Measurements from ENCODE around the gene NDUFAB1.
"Not testable (repeated sequence)": the region's sequence is repeated elsewhere in the genome, so short reads cannot be mapped to it uniquely, and the experiment has no call there.

The NDUFAB1 gene

DNA sequence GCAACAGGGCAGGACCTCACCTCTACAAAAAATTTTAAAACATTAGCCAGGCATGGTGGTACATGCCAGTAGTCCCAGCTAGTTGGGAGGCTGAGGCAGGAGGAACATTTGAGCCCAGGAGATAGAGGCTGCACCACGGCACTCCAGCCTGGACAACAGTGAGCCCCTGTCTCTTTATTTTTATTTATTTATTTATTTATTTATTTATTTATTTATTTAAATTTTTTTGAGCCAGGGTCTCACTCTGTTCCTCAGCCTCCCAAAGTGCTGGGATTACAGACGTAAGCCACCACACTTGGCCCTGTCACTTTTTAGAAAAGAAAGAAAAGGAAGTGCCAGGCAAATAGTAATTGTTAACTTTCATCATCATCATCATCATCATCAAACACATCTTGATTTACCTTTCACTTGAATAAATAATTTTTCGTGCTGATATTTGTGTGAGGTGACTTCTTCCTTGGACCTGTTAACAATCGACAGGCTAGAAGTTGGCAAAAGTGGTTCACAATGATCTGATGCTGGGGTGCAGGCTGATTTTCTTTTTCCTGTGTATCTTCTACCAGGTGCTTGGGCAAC lies 38.4 kb upstream of the NDUFAB1 start:
- in situ Hi-C loops (cut with MboI; ENCODE audit: low pct_unique_long_range_greater_than_20kb, low sequenced_read_pairs, unreplicated experiment), result no loop called here
- TF ChIP-seq, protein P1, sequence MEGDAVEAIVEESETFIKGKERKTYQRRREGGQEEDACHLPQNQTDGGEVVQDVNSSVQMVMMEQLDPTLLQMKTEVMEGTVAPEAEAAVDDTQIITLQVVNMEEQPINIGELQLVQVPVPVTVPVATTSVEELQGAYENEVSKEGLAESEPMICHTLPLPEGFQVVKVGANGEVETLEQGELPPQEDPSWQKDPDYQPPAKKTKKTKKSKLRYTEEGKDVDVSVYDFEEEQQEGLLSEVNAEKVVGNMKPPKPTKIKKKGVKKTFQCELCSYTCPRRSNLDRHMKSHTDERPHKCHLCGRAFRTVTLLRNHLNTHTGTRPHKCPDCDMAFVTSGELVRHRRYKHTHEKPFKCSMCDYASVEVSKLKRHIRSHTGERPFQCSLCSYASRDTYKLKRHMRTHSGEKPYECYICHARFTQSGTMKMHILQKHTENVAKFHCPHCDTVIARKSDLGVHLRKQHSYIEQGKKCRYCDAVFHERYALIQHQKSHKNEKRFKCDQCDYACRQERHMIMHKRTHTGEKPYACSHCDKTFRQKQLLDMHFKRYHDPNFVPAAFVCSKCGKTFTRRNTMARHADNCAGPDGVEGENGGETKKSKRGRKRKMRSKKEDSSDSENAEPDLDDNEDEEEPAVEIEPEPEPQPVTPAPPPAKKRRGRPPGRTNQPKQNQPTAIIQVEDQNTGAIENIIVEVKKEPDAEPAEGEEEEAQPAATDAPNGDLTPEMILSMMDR (IDR thresholded peaks at IDR 0.05; ENCODE audit: extremely low read depth, insufficient read depth, missing control alignments), result no peak
- no peak for DNase-seq (ENCODE audit: low spot score)

DNA sequence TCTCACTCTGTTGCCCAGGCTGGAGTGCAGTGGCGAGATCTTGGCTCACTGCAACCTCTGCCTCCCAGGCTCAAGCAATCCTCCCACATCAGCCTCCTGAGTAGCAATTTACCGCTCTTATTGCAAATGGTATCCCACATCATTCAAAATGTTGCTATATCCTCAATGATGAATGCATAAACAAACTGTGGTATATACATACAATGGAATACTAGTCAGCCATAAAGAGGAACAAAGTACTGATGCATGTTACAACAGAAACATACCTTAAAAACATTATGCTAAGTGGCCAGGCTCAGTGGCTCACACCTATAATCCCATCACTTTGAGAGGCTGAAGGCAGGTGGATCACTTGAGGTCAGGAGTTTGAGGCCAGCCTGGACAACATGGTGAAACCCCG lies 35.8 kb upstream of the NDUFAB1 start:
- DNase-seq (ENCODE audit: low spot score); in situ Hi-C loops (cut with MboI; ENCODE audit: low pct_unique_long_range_greater_than_20kb, low sequenced_read_pairs, unreplicated experiment): not testable (repeated sequence)

DNA sequence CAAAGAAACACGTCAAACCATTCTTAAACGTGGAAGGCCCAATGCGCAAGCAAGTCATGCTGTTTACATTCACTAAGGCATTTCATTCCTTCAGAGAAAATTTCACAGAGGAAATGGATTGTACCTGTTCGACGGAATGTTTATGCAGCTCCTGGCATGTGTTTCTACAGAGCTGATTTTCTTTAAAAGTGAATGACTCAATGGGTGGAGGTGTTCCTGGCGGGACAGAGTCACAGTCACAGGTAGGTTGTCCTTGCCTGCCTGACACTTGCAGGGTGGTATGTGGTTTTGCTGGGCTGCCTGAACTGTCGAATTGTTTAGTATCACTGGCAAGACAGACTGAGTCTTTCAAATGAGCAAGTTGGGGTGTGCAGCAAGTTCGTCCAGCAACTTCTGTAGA lies 33.4 kb upstream of the NDUFAB1 start:
- DNase-seq (ENCODE audit: low spot score), result no peak
- in situ Hi-C loops (cut with MboI; ENCODE audit: low pct_unique_long_range_greater_than_20kb, low sequenced_read_pairs, unreplicated experiment), result no loop called here
- TF ChIP-seq, protein P1 (IDR thresholded peaks at IDR 0.05; ENCODE audit: extremely low read depth, insufficient read depth, missing control alignments), result no peak

DNA sequence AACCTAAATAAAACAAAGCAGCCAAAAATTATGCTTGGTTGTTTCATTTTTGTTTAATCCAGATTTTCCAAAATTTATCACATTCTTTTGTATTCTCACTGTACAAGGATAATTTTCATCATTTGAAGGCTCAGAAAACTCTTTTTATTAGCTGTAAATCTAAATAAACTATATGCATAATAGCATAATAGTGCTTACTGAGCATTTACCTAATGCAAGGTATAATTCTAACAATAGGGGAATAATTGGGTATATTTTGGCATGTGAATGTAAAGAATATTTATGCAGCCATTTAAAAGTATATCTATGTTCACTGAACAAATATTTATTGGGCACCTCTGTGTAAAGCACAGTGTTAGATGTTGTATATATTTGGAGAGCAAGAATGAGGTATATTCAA lies 28.0 kb upstream of the NDUFAB1 start:
- TF ChIP-seq, protein P1 (IDR thresholded peaks at IDR 0.05; ENCODE audit: extremely low read depth, insufficient read depth, missing control alignments), result no peak
- in situ Hi-C loops (cut with MboI; ENCODE audit: low pct_unique_long_range_greater_than_20kb, low sequenced_read_pairs, unreplicated experiment), result no loop called here
- DNase-seq (ENCODE audit: low spot score), result no peak

DNA sequence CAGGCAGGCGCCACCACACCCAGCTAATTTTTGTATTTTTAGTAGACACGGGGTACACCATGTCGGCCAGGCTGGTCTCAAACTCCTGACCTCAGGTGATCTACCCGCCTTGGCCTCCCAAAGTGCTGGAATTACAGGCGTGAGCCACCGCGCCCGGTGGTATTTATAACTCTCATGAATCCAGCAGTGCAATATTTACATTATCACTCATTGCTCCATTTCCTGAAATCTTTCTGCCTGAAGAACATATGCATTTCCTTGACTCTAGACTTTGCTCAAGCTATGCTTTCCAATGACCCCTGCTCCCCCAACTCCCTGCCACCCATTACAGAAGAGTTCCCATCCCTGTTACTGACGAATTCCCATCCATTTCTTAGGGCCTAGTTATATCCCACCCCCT lies 19.7 kb upstream of the NDUFAB1 start:
- DNase-seq (ENCODE audit: low spot score), result no peak
- in situ Hi-C loops (cut with MboI; ENCODE audit: low pct_unique_long_range_greater_than_20kb, low sequenced_read_pairs, unreplicated experiment), result no loop called here
- TF ChIP-seq, protein P1 (IDR thresholded peaks at IDR 0.05; ENCODE audit: extremely low read depth, insufficient read depth, missing control alignments), result no peak

DNA sequence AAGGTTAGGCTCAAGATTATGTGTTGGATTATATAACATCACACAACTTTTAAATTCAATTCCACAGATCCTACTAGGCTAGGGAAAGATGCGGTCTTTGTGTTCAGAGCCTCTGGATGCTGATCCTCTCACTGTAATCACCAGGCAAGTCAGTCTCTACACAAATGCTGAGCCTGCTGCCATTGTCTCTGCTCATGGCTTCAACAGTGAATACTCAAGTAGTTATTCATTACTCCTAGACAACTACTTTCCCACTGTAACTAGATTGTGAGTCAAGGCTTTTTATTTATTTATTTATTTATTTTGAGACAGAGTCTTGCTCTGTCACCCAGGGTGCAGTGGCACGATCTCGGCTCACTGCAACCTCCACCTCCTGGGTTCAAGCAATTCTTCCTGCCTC lies 15.8 kb upstream of the NDUFAB1 start:
- TF ChIP-seq, protein P1 (IDR thresholded peaks at IDR 0.05; ENCODE audit: extremely low read depth, insufficient read depth, missing control alignments), result no peak
- in situ Hi-C loops (cut with MboI; ENCODE audit: low pct_unique_long_range_greater_than_20kb, low sequenced_read_pairs, unreplicated experiment), result no loop called here
- no peak for DNase-seq (ENCODE audit: low spot score)

DNA sequence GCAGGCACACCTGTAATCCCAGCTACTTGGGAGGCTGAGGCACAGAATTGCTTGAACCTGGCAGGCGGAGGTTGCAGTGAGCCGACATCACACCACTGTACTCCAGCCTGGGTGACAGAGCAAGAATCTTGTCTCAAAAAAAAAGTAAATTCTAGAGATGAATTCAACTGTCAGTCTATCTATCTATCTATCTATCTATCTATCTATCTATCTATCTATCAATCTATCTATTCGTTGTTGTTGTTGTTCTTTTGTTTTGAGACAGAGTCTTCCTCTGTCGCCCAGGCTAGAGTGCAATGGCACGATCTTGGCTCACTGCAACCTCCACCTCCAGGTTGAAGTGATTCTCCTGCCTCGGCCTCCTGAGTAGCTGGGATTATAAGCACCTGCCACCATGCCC lies 14.8 kb upstream of the NDUFAB1 start:
- in situ Hi-C loops (cut with MboI; ENCODE audit: low pct_unique_long_range_greater_than_20kb, low sequenced_read_pairs, unreplicated experiment); DNase-seq (ENCODE audit: low spot score): not testable (repeated sequence)

DNA sequence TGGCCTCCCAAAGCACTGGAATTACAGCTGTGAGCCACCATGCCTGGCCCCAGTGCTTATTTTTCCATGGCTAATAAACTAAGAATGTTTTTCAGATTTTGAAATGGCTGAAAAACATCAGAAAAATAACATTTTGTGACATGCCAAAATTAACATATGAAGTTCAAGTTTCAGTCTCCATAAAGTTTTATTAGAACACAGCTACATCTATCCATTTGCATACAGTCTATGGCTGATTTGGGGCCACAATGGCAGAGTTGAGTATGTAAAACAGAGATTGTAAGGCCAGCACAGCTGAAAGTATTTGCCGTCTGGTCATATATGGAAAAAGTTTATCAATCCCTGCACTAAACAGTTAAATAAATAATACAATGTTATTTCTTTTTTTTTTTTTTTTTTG lies 13.8 kb upstream of the NDUFAB1 start:
- in situ Hi-C loops (cut with MboI; ENCODE audit: low pct_unique_long_range_greater_than_20kb, low sequenced_read_pairs, unreplicated experiment), result no loop called here
- TF ChIP-seq, protein P1 (IDR thresholded peaks at IDR 0.05; ENCODE audit: extremely low read depth, insufficient read depth, missing control alignments), result no peak
- no peak for DNase-seq (ENCODE audit: low spot score)

Data from GM13977 (cell line).